Measurements from ENCODE around the gene IFT122. TPM values are rescaled to one million over a fixed set of nuclear protein-coding genes. Genes with fewer than 3 reads are reported as not detected.

IFT122 gene
- total and polyA plus RNA-seq, 5 donors from 2014 or later = 2.5 to 19.3 (median 4.6) TPM

DNA sequence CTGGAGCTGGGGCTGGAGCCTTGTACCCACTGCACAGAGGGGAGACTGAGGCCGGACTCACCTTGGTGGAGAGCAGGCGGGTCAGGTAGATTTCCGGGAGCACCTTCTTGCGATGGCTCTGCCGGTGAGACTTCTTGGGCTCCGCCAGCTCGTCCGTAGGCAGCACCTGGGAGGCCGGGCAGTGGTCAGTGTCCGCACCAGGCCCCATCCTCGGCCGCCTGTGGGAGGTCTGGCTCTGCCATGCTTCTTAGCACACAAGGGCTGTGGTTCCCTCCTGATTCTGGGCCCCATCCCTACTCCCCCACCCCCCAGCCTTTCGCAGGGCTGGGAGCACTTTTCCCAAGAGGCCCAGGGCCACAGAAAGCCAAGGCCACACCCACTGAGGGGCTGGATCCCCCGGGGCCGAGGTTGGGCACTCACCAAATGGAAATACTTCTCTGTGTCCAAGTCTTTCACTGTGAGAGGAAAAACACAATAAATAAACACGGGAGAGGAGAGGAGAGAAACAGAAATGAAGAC, 120.3 kb downstream of the IFT122 start:
- Histone ChIP-seq H3K4me1 (ENCODE audit: control insufficient read depth, insufficient read depth, low read length, poor library complexity, severe bottlenecking) (no peaks in the 10 kb centered on the region), H3K36me3 (ENCODE audit: control insufficient read depth, insufficient read depth, low read length) (no peaks in the 10 kb centered on the region), H3K27me3 (ENCODE audit: control insufficient read depth, insufficient read depth, low read length) (no peaks in the 10 kb centered on the region), H3K27ac (ENCODE audit: insufficient read depth, low read length, poor library complexity, severe bottlenecking) (no peak overlapping the region), H3K4me3 (ENCODE audit: low read depth, low read length) (no peak overlapping the region), H3K9me3 (ENCODE audit: control insufficient read depth in 2 of 2, low read length in 2 of 2) (no peaks in the 10 kb centered on the region)
- Mint-ChIP-seq H3K27me3 (no peaks in the 10 kb centered on the region), H3K4me1 (peaks cover 0 to 1% (median 0%) of the 10 kb centered on the region in 4 donors), H3K9me3 (no peaks in the 10 kb centered on the region), H3K4me3 (no peak overlapping the region), H3K36me3 (no peaks in the 10 kb centered on the region), H3K27ac (no peak overlapping the region)
- no peak for DNase-seq
- no peak for ATAC-seq (ENCODE audit: low read depth in 2 of 2)

DNA sequence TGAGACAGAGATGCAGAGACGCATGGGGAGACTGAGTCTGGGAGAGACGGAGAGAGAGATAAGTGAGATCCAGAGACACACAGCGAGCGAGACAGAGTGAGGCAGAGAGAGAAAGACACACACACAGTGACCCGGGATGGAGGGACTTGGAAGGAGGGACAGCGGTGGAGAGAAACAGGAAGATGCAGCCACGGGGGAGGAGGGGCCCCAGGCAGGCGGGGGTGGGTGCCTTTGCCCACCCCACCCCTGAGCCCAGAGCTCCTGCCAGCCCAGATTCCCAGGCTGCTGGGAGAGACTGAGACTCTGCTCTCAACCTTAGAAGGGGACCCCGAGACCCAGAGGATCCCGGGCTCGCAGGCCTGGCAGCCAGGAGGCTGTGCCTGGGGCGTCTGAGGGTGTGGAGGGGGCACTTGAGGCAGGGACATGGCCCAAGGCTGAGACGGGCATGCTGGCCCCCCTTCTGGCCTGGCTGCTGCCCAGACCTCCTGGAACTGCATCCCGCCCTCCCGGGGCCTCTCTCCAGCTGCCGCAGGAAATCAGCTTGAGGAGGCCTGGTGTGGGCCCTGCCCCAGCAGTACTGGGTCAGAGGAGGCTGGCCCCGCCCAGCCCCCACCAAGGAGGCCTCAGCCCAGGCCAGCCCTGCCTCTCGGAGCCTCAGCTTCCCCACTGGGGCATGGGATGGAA, 121.0 kb downstream of the IFT122 start:
- ATAC-seq (ENCODE audit: low read depth in 2 of 2) = no peak
- no peaks in the 10 kb centered on the region for H3K27me3 Mint-ChIP-seq
- peaks cover 0 to 1% (median 0%) of the 10 kb centered on the region in 4 donors for H3K4me1 Mint-ChIP-seq
- no peak overlapping the region for H3K27ac ChIP-seq (ENCODE audit: insufficient read depth, low read length, poor library complexity, severe bottlenecking)
- no peak overlapping the region for H3K27ac Mint-ChIP-seq
- H3K4me1 ChIP-seq (ENCODE audit: control insufficient read depth, insufficient read depth, low read length, poor library complexity, severe bottlenecking) = no peaks in the 10 kb centered on the region
- no peak overlapping the region for H3K4me3 ChIP-seq (ENCODE audit: low read depth, low read length)
- no peak overlapping the region for H3K4me3 Mint-ChIP-seq
- no peaks in the 10 kb centered on the region for H3K36me3 Mint-ChIP-seq
- H3K9me3 Mint-ChIP-seq = no peaks in the 10 kb centered on the region
- no peaks in the 10 kb centered on the region for H3K36me3 ChIP-seq (ENCODE audit: control insufficient read depth, insufficient read depth, low read length)
- no peak for DNase-seq
- no peaks in the 10 kb centered on the region for H3K9me3 ChIP-seq (ENCODE audit: control insufficient read depth in 2 of 2, low read length in 2 of 2)
- H3K27me3 ChIP-seq (ENCODE audit: control insufficient read depth, insufficient read depth, low read length) = no peaks in the 10 kb centered on the region

DNA sequence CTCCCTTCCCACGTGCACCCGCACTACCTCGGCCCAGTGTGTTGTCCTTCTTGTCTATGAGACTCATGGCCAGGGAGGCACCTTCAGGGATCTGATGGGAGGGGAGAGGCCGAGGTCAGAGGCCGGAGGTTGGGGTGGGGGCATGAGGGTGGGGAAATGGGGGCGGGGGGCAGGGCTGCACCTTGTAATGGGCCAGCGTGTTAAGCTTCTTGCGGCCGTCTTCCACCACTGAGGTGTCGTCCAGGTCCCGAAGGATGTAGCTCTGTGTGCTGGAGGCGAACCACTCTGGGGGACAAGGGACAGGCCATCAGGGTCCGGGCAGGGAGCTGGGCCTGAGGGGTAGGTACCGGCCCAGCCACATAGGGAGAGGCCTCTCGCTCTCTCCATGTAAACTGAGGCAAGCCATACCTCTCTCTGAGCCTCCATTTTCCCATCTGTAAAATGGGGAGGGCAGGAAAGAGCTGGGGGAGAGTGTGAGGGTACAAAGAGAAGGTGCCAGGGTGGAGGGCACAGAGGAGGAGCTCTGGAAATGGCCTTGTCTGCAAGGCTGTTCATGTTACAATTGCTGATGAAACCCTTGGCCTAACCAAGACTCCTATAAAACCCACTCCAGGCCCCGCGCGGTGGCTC, 121.7 kb downstream of the IFT122 start:
- H3K9me3 Mint-ChIP-seq = no peaks in the 10 kb centered on the region

DNA sequence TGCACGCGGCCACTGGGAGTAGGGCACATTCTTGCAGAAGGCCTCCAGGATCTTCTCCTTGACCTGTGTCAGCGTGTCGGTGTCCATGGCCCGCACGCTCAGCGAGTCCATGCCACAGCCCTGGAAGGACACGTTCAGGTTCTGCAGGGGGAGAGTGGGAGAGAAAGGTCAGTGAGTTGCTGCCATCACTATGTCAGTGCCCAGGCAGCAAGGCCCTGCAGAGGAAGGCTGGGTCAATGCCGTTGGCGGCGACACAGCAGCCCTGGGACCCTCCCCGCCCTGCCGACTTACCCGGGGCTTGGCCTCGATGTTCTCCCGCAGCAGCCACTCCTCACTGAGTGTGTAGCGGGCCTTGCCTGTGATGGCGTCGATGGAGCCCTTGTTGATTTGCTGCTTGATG, 122.8 kb downstream of the IFT122 start:
- Histone ChIP-seq H3K9me3 (ENCODE audit: control insufficient read depth in 2 of 2, low read length in 2 of 2) (no peaks in the 10 kb centered on the region), H3K27ac (ENCODE audit: insufficient read depth, low read length, poor library complexity, severe bottlenecking) (no peak overlapping the region), H3K4me3 (ENCODE audit: low read depth, low read length) (no peak overlapping the region), H3K4me1 (ENCODE audit: control insufficient read depth, insufficient read depth, low read length, poor library complexity, severe bottlenecking) (no peaks in the 10 kb centered on the region), H3K27me3 (ENCODE audit: control insufficient read depth, insufficient read depth, low read length) (no peaks in the 10 kb centered on the region), H3K36me3 (ENCODE audit: control insufficient read depth, insufficient read depth, low read length) (no peaks in the 10 kb centered on the region)
- Mint-ChIP-seq H3K27ac (no peak overlapping the region), H3K4me3 (no peak overlapping the region), H3K27me3 (no peaks in the 10 kb centered on the region), H3K36me3 (no peaks in the 10 kb centered on the region), H3K4me1 (peaks cover 0 to 1% (median 0%) of the 10 kb centered on the region in 4 donors), H3K9me3 (no peaks in the 10 kb centered on the region)
- ATAC-seq (ENCODE audit: low read depth in 2 of 2) (no peak), DNase-seq (no peak)

More for the DNA sequence above, 121.7 kb downstream of the IFT122 start:
- Histone ChIP-seq H3K27ac (ENCODE audit: insufficient read depth, low read length, poor library complexity, severe bottlenecking) (no peak overlapping the region), H3K9me3 (ENCODE audit: control insufficient read depth in 2 of 2, low read length in 2 of 2) (no peaks in the 10 kb centered on the region), H3K4me3 (ENCODE audit: low read depth, low read length) (no peak overlapping the region), H3K36me3 (ENCODE audit: control insufficient read depth, insufficient read depth, low read length) (no peaks in the 10 kb centered on the region), H3K27me3 (ENCODE audit: control insufficient read depth, insufficient read depth, low read length) (no peaks in the 10 kb centered on the region), H3K4me1 (ENCODE audit: control insufficient read depth, insufficient read depth, low read length, poor library complexity, severe bottlenecking) (no peaks in the 10 kb centered on the region)
- no peak for DNase-seq
- Mint-ChIP-seq H3K4me3 (no peak overlapping the region), H3K27ac (no peak overlapping the region), H3K27me3 (no peaks in the 10 kb centered on the region), H3K36me3 (no peaks in the 10 kb centered on the region), H3K4me1 (peaks cover 0 to 1% (median 0%) of the 10 kb centered on the region in 4 donors)
- no peak for ATAC-seq (ENCODE audit: low read depth in 2 of 2)

DNA sequence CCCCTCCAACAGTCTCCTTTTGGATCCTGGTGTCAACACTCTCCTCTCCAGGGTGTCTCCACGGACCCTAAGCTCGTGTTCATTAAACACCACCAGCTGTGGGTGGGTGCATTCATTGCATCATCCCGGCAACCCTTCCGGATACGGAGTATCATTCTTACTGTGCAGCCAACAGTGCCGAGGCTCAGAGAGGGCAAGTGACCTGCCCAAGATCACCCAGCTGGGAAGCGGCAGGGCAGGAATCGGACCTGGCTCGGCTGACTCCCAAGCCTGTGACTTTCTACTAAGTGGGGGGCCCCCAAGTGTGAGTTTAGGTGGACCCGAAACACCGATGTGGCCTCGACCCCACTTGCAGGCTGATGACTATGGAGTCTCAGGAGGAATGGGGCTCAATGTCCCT, 123.3 kb downstream of the IFT122 start:
- Mint-ChIP-seq H3K27ac (peak overlapping the region in 1 of 3 donors; percentile 51), H3K9me3 (no peaks in the 10 kb centered on the region), H3K27me3 (no peaks in the 10 kb centered on the region), H3K4me1 (peaks cover 0 to 1% (median 0%) of the 10 kb centered on the region in 4 donors), H3K36me3 (no peaks in the 10 kb centered on the region), H3K4me3 (no peak overlapping the region)
- Histone ChIP-seq H3K9me3 (ENCODE audit: control insufficient read depth in 2 of 2, low read length in 2 of 2) (no peaks in the 10 kb centered on the region), H3K27me3 (ENCODE audit: control insufficient read depth, insufficient read depth, low read length) (no peaks in the 10 kb centered on the region), H3K36me3 (ENCODE audit: control insufficient read depth, insufficient read depth, low read length) (no peaks in the 10 kb centered on the region), H3K4me1 (ENCODE audit: control insufficient read depth, insufficient read depth, low read length, poor library complexity, severe bottlenecking) (no peaks in the 10 kb centered on the region), H3K27ac (ENCODE audit: insufficient read depth, low read length, poor library complexity, severe bottlenecking) (no peak overlapping the region), H3K4me3 (ENCODE audit: low read depth, low read length) (no peak overlapping the region)
- no peak for ATAC-seq (ENCODE audit: low read depth in 2 of 2)
- no peak for DNase-seq

DNA sequence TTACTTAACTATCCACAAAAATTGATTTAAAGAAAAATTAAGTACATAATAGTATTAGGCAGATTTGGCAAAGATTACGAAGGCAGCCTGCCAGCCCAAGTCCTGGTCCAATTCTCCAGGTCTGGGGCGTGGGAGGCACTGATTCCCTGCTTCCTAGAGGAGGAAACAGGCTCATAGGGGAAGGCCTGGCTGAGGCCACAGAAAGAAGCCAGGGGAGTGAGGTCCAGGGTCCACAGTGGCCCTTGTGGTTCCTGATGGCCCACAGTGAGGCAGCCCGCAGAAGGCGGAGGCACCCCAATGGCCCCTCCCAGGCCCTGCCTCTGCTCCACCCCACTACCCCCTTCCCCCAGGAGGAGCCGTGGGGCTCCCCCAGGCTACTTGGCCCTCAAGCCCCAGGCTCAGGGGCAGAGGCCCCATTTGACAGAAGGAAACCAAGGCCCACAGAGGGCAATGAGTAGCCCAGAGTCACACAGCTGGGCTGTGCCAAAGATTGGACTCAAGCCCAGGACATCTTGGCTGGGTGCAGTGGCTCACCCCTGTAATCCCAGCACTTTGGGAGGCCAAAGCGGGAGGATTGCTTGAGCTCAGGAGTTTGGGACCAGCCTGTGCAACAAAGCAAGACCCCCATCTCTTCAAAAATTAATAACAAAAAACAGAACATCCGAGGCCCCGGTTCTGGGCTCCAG, 124.0 kb downstream of the IFT122 start:
- H3K4me1 ChIP-seq (ENCODE audit: control insufficient read depth, insufficient read depth, low read length, poor library complexity, severe bottlenecking) = no peaks in the 10 kb centered on the region
- no peaks in the 10 kb centered on the region for H3K36me3 ChIP-seq (ENCODE audit: control insufficient read depth, insufficient read depth, low read length)

DNA sequence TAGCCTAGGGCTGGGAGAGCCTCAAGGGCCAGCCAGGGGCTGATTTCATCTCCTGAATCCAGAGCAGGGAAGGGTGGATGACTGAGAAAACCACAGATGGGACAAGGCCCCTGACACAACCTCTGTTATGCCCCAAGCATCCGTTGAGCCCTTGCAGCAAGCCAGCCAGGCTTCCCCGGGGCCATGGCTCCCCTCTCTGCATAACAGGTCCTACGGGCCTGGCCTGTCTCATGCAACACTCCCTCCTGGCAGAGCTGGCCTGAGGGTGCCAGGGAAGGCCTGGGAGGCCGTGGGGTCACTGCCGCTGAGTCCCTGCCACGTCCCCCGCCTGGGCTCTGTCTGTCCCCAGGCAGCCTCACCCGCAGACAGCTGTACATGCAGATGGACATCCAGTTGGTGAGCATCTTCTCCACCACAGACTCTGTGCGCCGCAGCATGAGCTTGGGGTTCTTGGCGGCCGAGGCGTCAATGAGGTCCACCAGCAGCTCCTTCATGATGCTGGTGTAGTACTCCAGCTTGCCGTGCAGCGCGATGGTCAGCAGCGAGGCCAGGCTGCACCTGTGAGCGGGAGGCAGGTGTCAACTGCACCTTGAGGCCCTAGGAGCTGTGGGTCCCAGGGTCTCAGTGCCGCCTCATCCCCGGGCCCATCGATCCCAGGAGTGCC, 125.1 kb downstream of the IFT122 start:
- Mint-ChIP-seq H3K27ac (no peak overlapping the region), H3K27me3 (no peaks in the 10 kb centered on the region), H3K4me3 (no peak overlapping the region), H3K4me1 (peaks cover 0 to 1% (median 0%) of the 10 kb centered on the region in 4 donors), H3K9me3 (no peaks in the 10 kb centered on the region), H3K36me3 (no peaks in the 10 kb centered on the region)
- H3K27me3 ChIP-seq (ENCODE audit: control insufficient read depth, insufficient read depth, low read length) = no peaks in the 10 kb centered on the region
- H3K9me3 ChIP-seq (ENCODE audit: control insufficient read depth in 2 of 2, low read length in 2 of 2) = no peaks in the 10 kb centered on the region
- no peak for ATAC-seq (ENCODE audit: low read depth in 2 of 2)
- no peak for DNase-seq
- H3K4me3 ChIP-seq (ENCODE audit: low read depth, low read length) = no peak overlapping the region
- H3K27ac ChIP-seq (ENCODE audit: insufficient read depth, low read length, poor library complexity, severe bottlenecking) = no peak overlapping the region
- no peaks in the 10 kb centered on the region for H3K4me1 ChIP-seq (ENCODE audit: control insufficient read depth, insufficient read depth, low read length, poor library complexity, severe bottlenecking)
- H3K36me3 ChIP-seq (ENCODE audit: control insufficient read depth, insufficient read depth, low read length) = no peaks in the 10 kb centered on the region

More for the DNA sequence above, 124.0 kb downstream of the IFT122 start:
- H3K27ac Mint-ChIP-seq = no peak overlapping the region
- H3K27ac ChIP-seq (ENCODE audit: insufficient read depth, low read length, poor library complexity, severe bottlenecking) = no peak overlapping the region
- no peaks in the 10 kb centered on the region for H3K9me3 Mint-ChIP-seq
- no peaks in the 10 kb centered on the region for H3K9me3 ChIP-seq (ENCODE audit: control insufficient read depth in 2 of 2, low read length in 2 of 2)
- no peaks in the 10 kb centered on the region for H3K36me3 Mint-ChIP-seq
- H3K27me3 ChIP-seq (ENCODE audit: control insufficient read depth, insufficient read depth, low read length) = no peaks in the 10 kb centered on the region
- no peak overlapping the region for H3K4me3 Mint-ChIP-seq
- ATAC-seq (ENCODE audit: low read depth in 2 of 2) = no peak
- no peak for DNase-seq
- H3K4me1 Mint-ChIP-seq = peaks cover 0 to 1% (median 0%) of the 10 kb centered on the region in 4 donors
- no peak overlapping the region for H3K4me3 ChIP-seq (ENCODE audit: low read depth, low read length)
- no peaks in the 10 kb centered on the region for H3K27me3 Mint-ChIP-seq
